Brain pericyte (primary cell): Measurements from ENCODE around the gene PTGES2.

Experiments
- DNase-seq: peaks from one replicate; pipeline ENCODE4 v3.0.0-alpha.2; 2012; ENCODE audit warnings: low read depth, low spot score

Gene PTGES2

DNA sequence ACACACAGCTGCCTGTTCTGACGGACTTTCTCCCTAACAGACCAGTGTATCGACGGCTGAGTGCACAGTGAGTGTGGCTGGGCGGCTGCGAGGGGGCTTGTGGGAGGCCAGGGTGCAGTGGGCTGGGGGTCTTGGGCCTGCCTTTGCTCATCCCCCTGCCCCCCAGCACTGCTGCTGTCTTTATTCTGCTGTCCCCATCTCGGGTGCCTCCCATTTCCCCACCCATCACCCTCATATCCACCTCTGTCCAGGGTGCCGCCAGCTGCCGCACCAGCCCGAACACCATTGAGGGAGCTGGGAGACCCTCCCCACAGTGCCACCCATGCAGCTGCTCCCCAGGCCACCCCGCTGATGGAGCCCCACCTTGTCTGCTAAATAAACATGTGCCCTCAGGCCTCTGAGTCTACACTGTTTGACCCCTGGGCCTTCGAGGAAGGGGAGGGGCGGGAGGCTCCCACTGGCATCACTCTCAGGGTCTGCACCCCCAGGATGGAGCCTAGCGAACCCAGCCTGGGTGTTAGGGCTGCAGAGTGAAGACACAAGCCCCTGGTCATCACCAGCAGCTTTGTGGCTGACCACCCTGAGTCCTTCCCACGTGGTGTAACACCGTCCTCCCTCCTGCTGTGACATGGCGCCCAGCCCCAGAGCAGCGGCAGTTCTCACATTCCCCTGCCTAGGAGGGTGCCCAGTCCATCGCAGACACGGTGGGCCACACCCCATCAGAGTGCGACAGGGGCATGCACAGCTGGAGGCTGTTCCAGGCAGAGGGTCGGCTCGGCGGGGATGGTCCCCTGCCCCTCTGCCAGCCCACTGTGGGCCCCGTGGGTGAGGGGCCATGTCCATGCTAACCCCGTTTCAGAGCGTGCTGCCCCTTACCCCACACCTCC, 25.8 kb upstream of the PTGES2 start:
- no peak for DNase-seq

DNA sequence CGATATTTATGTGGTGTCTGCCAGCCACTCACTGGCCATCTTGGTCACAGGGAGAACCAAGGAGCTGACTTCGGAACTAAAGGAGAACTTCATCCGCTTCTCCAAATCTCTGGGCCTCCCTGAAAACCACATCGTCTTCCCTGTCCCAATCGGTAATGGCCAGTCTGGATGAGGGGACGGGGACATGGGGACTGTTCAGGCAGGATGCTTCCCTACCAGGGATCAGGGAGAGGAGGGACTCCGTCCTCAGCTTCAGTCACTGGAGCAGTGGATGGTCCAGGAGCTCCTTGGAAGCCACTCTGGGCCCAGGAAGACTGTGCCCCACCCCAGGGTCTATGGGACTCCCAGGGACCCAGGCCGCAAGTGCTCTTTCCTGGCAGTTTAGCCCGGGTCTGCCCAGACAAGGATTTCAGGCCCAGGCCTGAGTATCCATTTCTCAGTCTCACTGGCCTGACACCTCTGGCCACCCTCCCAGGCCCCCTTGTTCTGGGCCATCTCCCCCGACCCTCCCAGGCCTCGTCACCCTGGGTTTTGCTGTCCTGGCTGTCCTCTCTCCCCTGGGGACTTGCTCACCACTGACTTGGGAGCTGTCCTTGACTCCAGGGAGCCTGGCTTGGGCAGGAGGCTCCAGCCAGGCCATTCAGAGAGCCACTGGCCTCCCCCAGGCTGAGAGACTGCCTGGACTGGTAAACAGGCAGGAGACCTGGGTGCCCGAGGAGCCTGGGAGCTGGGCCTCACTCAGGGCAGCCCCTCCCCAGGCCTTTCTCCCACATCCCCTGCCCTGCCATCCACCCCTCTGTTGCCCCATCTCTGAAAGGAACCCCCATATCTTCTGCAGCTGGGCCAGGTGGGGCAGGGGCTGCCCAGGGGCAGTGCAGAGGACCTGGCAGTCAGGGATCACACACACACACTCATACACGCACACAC, 24.9 kb upstream of the PTGES2 start:
- no peak for DNase-seq

DNA sequence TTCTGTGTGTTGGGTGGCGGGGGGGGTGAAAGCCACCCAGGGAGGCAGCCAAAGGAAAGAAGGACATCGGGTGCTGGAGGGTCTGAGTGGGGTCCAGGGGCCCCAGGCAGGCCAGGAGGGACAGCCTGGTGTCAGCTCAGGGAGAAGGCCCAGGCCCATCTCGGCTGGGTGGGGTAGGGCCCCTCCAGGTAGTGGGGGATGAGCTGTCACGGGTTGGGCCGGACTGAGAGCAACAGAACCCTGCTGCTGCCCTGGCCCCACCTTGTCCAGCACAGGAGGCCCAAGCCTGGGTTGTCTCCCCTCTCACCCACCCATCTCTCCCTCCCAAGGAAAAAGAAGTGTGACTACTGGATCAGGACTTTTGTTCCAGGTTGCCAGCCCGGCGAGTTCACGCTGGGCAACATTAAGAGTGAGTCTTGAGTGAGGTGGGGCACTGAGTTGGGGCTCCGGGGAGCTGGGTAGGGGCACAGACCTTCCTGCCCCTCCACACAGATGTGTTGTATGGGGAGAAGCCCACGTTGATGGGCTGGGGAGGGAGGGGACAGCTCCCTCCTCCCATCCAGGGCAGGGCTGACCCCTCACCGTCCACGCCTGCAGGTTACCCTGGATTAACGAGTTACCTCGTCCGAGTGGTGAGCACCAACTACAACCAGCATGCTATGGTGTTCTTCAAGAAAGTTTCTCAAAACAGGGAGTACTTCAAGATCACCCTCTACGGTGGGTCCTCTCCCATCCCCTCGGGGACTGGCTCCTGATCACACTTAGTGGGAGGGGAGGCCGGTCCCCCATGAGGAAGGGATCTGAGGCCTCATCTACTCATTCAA, 24.0 kb upstream of the PTGES2 start:
- no peak for DNase-seq

DNA sequence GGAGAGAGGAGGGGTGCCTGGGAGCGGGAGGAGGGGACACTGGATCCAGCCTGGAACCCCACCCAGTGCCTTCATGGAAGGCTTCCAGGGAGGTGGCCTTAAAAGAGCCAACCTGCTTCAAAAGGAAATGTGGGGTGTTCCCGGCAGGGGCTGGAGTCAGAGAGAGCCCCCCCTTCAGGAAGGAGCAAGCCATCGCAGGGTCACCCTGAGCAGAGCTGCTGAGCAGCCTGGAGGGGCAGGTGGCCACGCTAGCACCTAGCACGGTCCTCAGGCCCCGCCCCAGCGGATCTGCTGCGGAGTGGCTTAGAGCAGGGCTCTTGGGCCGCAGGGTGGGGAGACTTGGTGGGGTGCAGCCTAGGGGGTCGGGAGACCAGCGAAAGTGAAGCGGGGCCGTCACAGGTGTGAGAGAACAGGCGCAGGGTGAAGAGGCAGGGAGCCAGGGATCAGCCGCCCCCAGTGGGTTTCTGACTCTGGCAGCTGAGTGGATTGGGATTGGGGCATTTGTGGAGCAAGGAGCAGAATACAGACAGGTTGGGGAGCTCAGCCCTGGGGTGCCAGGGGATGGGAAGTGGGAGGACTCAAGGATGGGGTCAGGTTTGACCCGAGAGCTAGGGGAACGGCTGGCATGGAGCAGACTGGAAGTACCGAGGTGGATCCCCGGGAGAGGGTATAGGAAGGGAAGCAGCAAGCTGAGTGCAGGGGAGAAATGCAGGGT, 23.2 kb upstream of the PTGES2 start:
- no peak for DNase-seq

DNA sequence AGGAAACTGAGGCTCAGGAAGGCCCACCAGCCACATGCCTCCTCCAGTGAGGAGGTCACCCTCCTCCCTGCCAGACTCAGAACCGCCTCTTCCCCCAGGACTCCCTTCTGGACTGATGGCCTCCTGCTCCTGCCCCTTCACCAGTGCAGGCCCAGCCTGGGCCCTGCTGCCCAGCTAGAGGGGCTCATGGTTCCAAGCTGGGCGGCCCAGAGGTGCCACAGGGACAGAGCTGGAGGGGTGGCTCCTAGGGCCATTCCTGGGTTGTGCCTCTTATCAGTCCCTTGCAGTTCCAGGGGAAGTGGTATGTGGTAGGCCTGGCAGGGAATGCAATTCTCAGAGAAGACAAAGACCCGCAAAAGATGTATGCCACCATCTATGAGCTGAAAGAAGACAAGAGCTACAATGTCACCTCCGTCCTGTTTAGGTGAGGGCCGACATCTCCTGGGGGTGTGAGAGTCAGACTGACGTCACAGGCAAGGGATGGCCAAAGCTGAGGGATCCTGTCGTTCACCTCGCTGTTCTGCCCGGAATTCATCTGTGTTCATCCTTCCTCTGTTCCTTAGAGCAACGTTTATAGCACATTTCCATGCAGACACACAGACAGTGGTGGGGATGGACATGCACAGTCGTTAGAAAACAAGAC, 22.5 kb upstream of the PTGES2 start:
- no peak for DNase-seq

DNA sequence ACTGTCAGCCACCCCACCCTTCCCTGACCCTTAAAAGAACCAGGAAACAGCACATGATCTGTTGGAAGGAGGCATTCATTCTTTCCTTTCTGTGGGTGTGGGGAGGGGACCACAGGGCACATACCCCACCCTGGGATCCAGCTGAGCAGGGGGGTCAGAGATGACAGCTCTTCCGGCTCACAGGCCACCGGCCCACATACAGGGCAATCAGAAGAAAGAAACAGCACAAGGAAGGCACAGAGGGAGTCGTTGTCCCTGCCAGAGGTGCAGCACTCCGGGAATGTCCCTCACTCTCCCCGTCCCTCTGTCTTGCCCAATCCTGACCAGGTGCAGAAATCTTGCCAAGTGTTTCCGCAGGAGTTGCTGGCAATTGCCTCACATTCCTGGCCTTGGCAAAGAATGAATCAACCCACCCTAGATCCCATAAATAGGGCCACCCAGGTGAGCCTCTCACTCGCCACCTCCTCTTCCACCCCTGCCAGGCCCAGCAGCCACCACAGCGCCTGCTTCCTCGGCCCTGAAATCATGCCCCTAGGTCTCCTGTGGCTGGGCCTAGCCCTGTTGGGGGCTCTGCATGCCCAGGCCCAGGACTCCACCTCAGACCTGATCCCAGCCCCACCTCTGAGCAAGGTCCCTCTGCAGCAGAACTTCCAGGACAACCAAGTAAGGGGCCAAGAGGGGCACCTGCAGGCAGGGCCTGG, 21.6 kb upstream of the PTGES2 start, which contains the start of gene LCN2:
LCN2 (plus strand) TSS at position 453 of the 701 bp plus-strand sequence; CDS start at position 526, 73 bp downstream.
- no peak for DNase-seq

DNA sequence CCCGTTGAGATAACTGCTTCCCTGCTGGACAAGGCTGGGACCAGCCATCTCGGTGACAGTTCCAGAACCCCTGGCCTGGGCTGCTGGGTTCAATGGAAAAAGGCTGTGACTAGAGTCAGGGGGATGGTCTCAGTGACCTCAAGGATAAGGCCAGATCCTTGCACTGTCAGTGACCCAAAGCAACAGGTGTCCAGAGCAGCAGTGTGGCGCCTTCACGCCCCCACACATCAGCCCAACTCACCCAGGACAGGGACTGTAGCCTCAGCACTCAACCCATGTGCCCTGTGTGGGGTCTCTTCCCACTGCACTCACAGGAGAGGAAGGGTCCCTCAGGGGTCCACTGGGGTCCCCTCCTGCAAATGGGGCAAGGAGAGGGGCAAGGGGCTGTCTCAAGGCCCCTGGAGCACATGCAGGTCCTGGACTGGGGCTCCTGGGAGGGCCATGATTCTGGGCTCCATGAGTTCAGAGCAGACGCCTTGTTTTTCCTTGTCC, 21.0 kb upstream of the PTGES2 start:
- no peak for DNase-seq

DNA sequence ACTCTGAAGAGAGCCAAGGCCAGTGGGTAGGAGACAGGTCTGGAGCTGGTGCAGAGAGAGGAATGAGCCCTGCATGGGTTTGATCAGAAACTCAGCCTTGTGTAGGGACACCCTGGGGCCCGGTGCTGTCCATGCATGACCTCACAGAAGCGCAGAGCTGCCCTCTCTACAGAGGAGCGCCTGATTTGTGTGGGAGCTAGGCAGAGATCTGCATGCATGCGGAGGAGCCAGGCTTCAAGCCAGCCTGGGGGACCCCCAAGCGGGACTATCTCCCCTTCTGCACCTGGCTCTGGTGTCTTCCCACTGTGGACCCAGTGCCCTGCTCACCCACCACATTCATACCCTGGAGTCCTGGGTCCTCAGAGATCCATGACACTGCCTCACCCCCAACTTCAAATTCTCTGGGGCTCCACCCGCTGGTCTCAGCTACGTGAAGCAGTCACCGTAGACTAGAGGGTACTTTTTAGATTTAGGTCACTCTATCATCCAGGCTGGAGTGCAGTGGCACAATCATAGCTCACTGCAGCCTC, 19.1 kb upstream of the PTGES2 start:
- no peak for DNase-seq

DNA sequence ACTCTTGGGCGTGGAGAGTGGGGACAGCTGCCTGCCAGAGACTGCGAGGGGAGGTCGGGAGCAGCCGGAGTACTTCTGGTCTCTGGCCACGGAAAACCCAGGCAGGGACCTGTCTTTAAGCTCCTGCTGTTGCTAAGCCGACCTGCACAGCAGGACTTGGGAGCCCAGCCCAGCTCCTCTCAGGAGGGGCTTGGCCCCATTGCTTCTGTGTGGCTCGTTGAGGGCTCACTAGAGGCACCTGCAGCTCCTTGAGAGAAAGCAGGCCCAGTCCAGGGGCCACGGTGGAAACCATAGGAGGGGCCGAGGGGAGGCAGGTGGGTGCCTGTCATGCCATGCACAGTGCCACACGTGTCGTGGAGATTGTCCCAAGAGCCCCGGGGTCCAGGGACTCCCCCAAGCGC, 18.4 kb upstream of the PTGES2 start:
- DNase-seq = no peak

DNA sequence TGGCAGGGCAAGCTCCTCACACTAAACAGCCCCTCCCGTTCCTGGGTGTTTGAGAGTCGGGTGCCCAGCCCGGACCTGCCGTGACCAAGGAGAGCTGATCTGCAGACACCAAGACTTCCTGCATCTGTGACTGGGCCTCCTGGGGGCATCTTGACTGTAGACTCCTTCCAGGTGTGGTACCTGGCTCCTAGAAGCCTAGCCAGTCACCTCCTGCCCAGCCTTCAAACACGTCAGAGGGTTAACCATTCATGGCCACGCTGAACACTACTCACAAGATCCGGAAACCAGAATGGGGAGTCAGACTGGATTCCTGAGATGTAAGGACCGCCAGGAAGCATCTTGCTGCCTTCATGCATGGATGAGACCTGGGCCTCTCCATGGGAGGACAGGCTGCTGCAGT, 18.0 kb upstream of the PTGES2 start:
- no peak for DNase-seq

DNA sequence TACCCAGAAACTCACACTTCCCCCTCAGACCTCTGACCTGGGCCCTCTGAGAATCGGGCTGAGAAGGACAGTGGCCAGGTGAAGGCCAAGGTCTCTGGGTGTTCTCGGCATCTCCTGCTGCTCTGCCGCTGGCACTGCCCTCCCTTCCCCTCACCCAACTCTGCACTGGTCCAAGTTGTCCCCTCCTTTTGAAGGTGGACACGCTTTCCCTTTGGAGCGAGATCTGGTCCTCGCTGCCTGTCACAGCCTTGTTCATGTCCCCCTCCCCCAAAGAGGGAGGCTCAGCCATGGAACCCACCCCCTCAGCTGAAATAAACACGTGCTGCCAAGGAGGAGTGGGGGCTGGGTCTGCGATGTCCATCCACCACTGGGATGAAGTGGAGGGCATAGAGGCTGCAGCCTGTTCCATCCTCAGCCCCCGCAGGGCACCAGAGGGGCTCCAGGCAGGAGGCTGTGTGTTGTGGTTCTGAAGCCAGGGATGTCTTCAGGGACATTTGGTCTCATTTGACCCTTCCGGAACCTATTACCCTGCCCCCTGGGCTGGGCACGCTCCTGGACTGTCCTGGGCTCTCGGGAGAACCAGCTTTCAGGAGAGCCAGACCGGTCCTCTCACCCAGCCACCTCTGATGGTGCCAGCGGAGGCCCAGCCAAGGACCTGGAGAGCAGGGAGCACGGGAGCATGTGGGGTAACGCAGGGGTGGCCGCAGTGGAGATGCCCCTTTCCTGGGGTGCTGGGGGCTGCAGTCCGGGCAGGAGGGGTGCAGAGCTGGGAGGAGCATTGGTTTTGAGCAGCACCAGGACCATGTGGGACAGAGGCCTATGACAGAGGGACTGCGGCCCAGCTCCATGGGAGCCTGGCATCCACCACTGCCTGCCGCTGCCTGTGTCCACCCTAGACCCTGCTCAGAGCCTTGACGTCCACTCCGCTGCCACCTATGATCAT, 17.0 kb upstream of the PTGES2 start:
- no peak for DNase-seq

DNA sequence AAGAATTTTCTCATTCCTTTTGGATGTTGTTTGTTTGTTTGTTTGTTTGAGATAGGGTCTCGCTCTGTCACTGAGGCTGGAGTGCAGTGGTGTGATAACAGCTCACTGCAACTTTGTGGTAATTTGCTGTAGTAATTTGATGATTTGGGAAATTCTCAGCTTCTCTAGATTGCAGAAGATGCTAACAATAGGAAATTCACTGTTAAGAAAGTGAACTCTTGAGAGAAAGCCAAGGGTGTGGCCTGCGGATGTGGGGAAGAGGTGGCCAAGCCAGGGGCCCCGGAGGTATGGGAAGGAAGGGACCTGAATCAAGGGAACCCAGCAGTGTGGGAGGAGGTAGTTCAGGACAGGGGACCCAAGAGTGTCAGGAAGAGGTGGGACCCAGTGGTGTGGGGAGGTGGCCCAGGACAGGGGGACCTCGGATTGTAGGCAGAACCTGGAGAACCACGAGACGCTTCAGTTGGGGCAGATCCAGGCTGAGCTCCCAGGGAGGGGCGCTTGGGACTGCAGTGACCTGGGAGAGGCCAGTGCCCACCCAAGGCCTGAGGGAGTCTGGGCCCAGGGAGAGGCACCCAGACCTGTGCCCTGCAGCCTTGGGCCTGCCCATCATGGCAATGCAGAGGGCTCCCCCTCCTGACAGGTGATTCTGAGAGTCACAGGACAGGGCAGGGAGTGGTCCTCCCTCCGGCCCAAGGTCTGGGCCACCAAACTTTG, 16.2 kb upstream of the PTGES2 start:
- no peak for DNase-seq

DNA sequence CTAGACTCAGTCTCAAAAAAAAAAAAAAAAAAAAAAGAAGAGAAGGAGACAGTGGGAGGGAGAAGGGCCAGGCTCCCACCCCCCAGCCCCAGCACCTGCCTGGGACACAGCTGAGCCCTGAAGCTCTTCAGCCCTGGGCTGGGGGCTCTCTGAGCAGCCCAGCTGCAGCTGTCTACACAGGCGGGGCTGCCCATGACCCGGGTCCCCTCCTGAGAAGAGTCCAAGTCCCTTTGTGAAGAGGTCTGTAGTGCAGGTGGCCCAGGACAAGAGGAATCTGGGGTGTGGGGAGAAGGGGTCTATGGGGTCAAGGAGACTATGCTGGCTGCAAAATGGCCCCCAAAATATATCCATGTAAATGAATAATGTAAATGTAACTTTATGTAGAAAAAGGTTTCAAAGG, 15.1 kb upstream of the PTGES2 start:
- no peak for DNase-seq

DNA sequence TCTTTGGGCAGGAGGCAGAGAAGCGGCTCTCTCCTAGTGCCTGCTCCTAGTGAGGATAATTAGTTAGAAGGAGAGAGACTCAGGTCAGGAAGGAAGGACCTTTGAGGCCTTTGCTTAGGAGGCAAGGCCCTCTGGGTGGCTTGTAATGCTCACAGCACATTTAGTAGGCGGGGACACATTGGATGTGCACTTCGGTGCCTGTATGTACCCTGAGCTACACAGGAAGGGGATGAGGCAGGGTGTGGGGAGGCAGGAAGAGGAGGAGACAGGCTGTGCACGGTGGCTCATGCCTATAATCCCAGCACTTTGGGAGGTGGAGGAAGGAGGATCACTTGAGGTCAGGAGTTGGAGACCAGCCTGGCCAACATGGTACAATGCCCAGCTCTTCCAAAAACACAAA, 14.5 kb upstream of the PTGES2 start:
- DNase-seq = no peak

DNA sequence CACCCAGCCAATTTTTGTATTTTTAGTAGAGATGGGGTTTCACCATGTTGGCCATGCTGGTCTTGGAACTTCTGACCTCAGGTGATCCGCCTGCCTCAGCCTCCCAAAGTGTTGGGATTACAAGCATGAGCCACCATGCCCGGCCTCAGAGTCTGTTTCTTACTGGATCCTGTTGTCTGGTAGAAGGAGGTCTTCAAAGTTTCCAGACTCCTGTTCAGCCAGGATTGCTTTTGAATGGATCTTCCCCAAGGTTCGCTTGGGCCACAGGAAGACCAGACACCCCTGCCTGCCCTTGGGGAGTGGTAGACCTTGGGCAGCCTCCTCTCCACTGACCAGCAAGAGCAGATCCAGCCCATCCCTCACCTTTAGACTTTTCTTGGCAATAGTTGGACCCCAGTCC, 14.1 kb upstream of the PTGES2 start:
- no peak for DNase-seq

DNA sequence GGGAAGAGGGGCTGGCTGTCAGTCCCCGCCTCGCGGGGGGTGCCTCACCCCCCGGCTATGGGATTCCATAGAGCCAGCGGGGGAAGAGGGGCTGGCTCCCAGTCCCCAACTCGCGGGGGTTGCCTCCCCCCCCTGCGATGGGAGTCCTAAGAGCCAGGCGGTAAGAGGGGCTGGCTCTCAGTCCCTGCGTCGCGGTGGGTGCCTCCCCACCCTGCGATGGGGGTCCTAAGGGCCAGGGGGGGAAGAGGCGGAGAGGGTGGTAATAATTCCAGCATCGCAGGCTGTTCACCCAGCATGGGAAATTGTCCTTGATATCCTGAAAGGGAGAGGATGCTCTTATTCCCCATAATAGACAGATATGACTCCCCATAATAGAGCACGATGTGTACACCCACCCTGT, 12.1 kb upstream of the PTGES2 start:
- DNase-seq = no peak

DNA sequence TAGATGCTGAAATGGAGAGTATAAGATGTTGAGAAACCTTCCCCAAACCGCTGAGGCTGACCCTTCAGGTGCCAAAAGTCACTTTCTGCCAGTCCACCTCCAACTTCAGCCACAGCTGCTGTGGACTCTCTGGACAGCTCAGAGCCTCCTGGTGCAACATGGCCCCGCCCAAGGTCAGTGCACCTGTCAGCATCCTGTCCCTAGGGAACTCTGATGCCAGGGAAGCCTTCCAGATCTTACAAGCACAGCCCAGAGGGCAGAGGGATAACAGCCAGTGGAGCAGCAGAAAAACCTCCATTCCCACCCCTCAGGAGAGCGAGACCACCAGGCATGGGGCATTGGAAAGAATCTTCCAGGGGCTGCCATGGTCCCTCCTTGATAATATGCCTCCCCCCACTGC, 10.5 kb upstream of the PTGES2 start:
- no peak for DNase-seq
